HEK293 (cell line): ENCODE data around the gene COMMD3.

Experiments
- CTCF ChIA-PET: fragments of 350-600 bp; formaldehyde crosslinking; extraction: SDS; loops from one replicate; lab custom pipeline; 2021; ENCODE audit warnings: antibody characterized with exemption; lab: Yijun Ruan, JAX
- POLR2A ChIA-PET: fragments of 300-600 bp; formaldehyde crosslinking; extraction: SDS; loops from one replicate; lab custom pipeline; 2020; ENCODE audit warnings: antibody characterized with exemption, inconsistent platforms; lab: Yijun Ruan, JAX
- H3K27ac ChIP-seq: fragments of 200-500 bp; sonication (Bioruptor generic); 2 replicates; pipeline ENCODE4 v1.5.1; 2014; ENCODE audit warnings: low read depth, low read length, control low read depth, inconsistent platforms; ENCODE audit errors: extremely low read depth
- H3K36me3 ChIP-seq, 2 experiments: fragments of 200-500 bp in 1 of 2; sonication (Bioruptor generic) in 1 of 2; 1 replicate in 1 of 2; 2 replicates in 1 of 2; pipeline ENCODE4 v1.5.1; 2014 to 2017; ENCODE audit warnings: inconsistent platforms in 2 of 2, low read length in 2 of 2; ENCODE audit not compliant: control insufficient read depth in 2 of 2, insufficient read depth in 1 of 2
- H3K4me1 ChIP-seq: fragments of 200-500 bp; sonication (Bioruptor generic); 2 replicates; pipeline ENCODE4 v1.5.1; 2014; ENCODE audit warnings: mild to moderate bottlenecking, low read length, inconsistent platforms; ENCODE audit not compliant: control insufficient read depth, insufficient read depth
- H3K4me3 ChIP-seq: 2 replicates; pipeline ENCODE4 v1.5.1; 2011; ENCODE audit warnings: low read depth, mild to moderate bottlenecking, control low read depth, low read length, moderate library complexity
- H3K9me3 ChIP-seq: fragments of 200-500 bp; sonication (Bioruptor generic); 2 replicates; pipeline ENCODE4 v1.5.1; 2014; ENCODE audit warnings: low read depth, low read length, inconsistent platforms; ENCODE audit not compliant: control insufficient read depth, insufficient read depth
- EGR2 ChIP-seq: fragments of 450-650 bp; formaldehyde crosslinking; IDR thresholded peaks from 2 replicates; pipeline ENCODE4 v1.5.1; 2016; ENCODE audit warnings: low read depth, missing biosample characterization, missing genetic modification characterization
- HOXC10 ChIP-seq: sonication (generic); formaldehyde crosslinking; IDR thresholded peaks from 2 replicates; pipeline ENCODE4 v1.8.1; 2023; ENCODE audit warnings: mild to moderate bottlenecking, missing genetic modification reagents
- SCRT1 ChIP-seq: fragments of 450-650 bp; formaldehyde crosslinking; IDR thresholded peaks from 2 replicates; pipeline ENCODE4 v1.5.1; 2016; ENCODE audit warnings: missing biosample characterization, missing genetic modification characterization, borderline replicate concordance
- ZBTB20 ChIP-seq: fragments of 450-650 bp; formaldehyde crosslinking; IDR thresholded peaks from 2 replicates; pipeline ENCODE4 v1.5.1; 2016; ENCODE audit warnings: missing biosample characterization, missing genetic modification characterization
- ZFP3 ChIP-seq: fragments of 450-650 bp; formaldehyde crosslinking; IDR thresholded peaks from 2 replicates; pipeline ENCODE4 v1.5.1; 2016; ENCODE audit warnings: low read depth, missing biosample characterization, missing genetic modification characterization
- ZNF10 ChIP-seq: fragments of 450-650 bp; formaldehyde crosslinking; IDR thresholded peaks from 2 replicates; pipeline ENCODE4 v1.5.1; 2017; ENCODE audit warnings: missing biosample characterization, missing genetic modification characterization
- ZNF133 ChIP-seq: fragments of 450-650 bp; formaldehyde crosslinking; IDR thresholded peaks from 2 replicates; pipeline ENCODE4 v1.5.1; 2016; ENCODE audit warnings: missing biosample characterization, missing genetic modification characterization
- ZNF138 ChIP-seq: fragments of 450-650 bp; formaldehyde crosslinking; IDR thresholded peaks from 2 replicates; pipeline ENCODE4 v1.5.1; 2016; ENCODE audit warnings: missing biosample characterization, missing genetic modification characterization, borderline replicate concordance
- ZNF157 ChIP-seq: fragments of 450-650 bp; formaldehyde crosslinking; IDR thresholded peaks from 2 replicates; pipeline ENCODE4 v1.5.1; 2016; ENCODE audit warnings: missing biosample characterization, missing genetic modification characterization
- ZNF184 ChIP-seq: fragments of 450-650 bp; IDR thresholded peaks from 2 replicates; pipeline ENCODE4 v1.5.1; 2018; ENCODE audit warnings: missing biosample characterization, mild to moderate bottlenecking, missing genetic modification characterization
- ZNF221 ChIP-seq: fragments of 450-650 bp; formaldehyde crosslinking; IDR thresholded peaks from 2 replicates; pipeline ENCODE4 v1.5.1; 2017; ENCODE audit warnings: missing biosample characterization, missing genetic modification characterization, borderline replicate concordance
- ZNF223 ChIP-seq: fragments of 450-650 bp; formaldehyde crosslinking; IDR thresholded peaks from 2 replicates; pipeline ENCODE4 v1.5.1; 2016; ENCODE audit warnings: missing biosample characterization, missing genetic modification characterization
- ZNF274 ChIP-seq, 2 experiments: fragments of 200-500 bp in 1 of 2; fragments of 450-650 bp in 1 of 2; sonication (Bioruptor generic) in 1 of 2; formaldehyde crosslinking in 1 of 2; IDR thresholded peaks; 2 replicates each; pipeline versions ENCODE4 v1.5.1 to v1.6.1; 2014 to 2016; ENCODE audit warnings: borderline replicate concordance in 1 of 2, inconsistent platforms in 1 of 2, low read length in 1 of 2, missing biosample characterization in 1 of 2, missing genetic modification characterization in 1 of 2
- ZNF48 ChIP-seq: fragments of 450-650 bp; formaldehyde crosslinking; IDR thresholded peaks from 2 replicates; pipeline ENCODE4 v1.5.1; 2016; ENCODE audit warnings: missing biosample characterization, missing genetic modification characterization
- ZNF529 ChIP-seq: fragments of 450-650 bp; formaldehyde crosslinking; IDR thresholded peaks from 2 replicates; pipeline ENCODE4 v1.5.1; 2017; ENCODE audit warnings: missing genetic modification characterization, missing biosample characterization; ENCODE audit not compliant: insufficient replicate concordance
- ZNF549 ChIP-seq: fragments of 450-650 bp; IDR thresholded peaks from 2 replicates; pipeline ENCODE4 v1.5.1; 2018; ENCODE audit warnings: missing biosample characterization, missing genetic modification characterization, mild to moderate bottlenecking, inconsistent platforms, moderate library complexity
- ZNF571 ChIP-seq: fragments of 450-650 bp; formaldehyde crosslinking; IDR thresholded peaks from 2 replicates; pipeline ENCODE4 v1.5.0; 2017; ENCODE audit warnings: missing biosample characterization, missing genetic modification characterization
- ZNF626 ChIP-seq: fragments of 450-650 bp; sonication (Bioruptor Pico); formaldehyde crosslinking; IDR thresholded peaks from 2 replicates; pipeline ENCODE4 v1.5.1; 2018; ENCODE audit warnings: missing biosample characterization, missing genetic modification characterization, inconsistent platforms
- ZNF701 ChIP-seq: fragments of 450-650 bp; formaldehyde crosslinking; IDR thresholded peaks from 2 replicates; pipeline ENCODE4 v1.5.1; 2016; ENCODE audit warnings: missing biosample characterization, missing genetic modification characterization
- ZNF768 ChIP-seq: fragments of 450-650 bp; formaldehyde crosslinking; IDR thresholded peaks from 2 replicates; pipeline ENCODE4 v1.5.1; 2018; ENCODE audit warnings: missing biosample characterization, mild to moderate bottlenecking, missing genetic modification characterization
- ZXDB ChIP-seq: fragments of 450-650 bp; formaldehyde crosslinking; IDR thresholded peaks from 2 replicates; pipeline ENCODE4 v1.5.1; 2016; ENCODE audit warnings: missing biosample characterization, missing genetic modification characterization
- TF ChIP-seq, protein P1 (sequence below): fragments of 450-650 bp; formaldehyde crosslinking; IDR thresholded peaks from 2 replicates; pipeline ENCODE4 v1.5.1; 2016; ENCODE audit warnings: missing biosample characterization, missing genetic modification characterization
- TF ChIP-seq, protein P2 (sequence below): fragments of 450-650 bp; formaldehyde crosslinking; IDR thresholded peaks from 2 replicates; pipeline ENCODE4 v1.5.1; 2016; ENCODE audit warnings: missing biosample characterization, missing genetic modification characterization
- TF ChIP-seq, protein P3 (sequence below): fragments of 450-650 bp; formaldehyde crosslinking; IDR thresholded peaks from 2 replicates; pipeline ENCODE4 v1.5.1; 2016; ENCODE audit warnings: missing biosample characterization, missing genetic modification characterization
- TF ChIP-seq, protein P4 (sequence below): fragments of 450-650 bp; formaldehyde crosslinking; IDR thresholded peaks from 2 replicates; pipeline ENCODE4 v1.5.1; 2016; ENCODE audit warnings: missing biosample characterization, missing genetic modification characterization

Gene COMMD3

DNA sequence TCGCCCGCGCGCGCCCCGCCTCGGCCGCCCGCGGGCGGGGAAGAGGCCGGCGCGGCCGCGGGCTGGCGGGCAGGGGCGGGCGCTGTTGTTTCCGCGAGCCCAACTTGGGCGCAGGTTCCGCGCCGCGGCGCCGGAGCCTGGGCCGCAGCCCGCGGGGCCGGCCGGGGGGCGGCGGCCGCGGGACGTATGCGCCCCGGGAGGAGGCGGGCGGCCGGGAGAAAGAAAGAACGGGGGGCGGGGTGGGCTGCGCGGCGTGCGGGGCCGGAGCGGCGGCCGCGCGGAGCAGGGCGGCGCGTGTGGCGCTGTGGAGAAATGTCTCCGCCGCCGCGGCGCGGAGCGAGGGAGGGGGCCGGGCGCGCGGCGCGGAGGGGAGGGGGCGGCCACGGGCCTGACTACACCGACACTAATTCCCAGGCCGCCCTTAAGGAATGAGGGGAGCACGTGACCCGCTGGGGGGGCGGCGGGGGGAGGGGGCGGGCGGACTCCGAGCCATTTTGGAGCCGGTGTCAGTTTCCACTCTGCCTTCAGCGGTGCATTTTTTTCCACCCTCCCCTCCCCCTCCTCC is 4.5 kb downstream of the COMMD3 start, which contains the start of gene BMI1 (continued):
- TF ChIP-seq, protein P1, sequence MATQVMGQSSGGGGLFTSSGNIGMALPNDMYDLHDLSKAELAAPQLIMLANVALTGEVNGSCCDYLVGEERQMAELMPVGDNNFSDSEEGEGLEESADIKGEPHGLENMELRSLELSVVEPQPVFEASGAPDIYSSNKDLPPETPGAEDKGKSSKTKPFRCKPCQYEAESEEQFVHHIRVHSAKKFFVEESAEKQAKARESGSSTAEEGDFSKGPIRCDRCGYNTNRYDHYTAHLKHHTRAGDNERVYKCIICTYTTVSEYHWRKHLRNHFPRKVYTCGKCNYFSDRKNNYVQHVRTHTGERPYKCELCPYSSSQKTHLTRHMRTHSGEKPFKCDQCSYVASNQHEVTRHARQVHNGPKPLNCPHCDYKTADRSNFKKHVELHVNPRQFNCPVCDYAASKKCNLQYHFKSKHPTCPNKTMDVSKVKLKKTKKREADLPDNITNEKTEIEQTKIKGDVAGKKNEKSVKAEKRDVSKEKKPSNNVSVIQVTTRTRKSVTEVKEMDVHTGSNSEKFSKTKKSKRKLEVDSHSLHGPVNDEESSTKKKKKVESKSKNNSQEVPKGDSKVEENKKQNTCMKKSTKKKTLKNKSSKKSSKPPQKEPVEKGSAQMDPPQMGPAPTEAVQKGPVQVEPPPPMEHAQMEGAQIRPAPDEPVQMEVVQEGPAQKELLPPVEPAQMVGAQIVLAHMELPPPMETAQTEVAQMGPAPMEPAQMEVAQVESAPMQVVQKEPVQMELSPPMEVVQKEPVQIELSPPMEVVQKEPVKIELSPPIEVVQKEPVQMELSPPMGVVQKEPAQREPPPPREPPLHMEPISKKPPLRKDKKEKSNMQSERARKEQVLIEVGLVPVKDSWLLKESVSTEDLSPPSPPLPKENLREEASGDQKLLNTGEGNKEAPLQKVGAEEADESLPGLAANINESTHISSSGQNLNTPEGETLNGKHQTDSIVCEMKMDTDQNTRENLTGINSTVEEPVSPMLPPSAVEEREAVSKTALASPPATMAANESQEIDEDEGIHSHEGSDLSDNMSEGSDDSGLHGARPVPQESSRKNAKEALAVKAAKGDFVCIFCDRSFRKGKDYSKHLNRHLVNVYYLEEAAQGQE, result no peak

DNA sequence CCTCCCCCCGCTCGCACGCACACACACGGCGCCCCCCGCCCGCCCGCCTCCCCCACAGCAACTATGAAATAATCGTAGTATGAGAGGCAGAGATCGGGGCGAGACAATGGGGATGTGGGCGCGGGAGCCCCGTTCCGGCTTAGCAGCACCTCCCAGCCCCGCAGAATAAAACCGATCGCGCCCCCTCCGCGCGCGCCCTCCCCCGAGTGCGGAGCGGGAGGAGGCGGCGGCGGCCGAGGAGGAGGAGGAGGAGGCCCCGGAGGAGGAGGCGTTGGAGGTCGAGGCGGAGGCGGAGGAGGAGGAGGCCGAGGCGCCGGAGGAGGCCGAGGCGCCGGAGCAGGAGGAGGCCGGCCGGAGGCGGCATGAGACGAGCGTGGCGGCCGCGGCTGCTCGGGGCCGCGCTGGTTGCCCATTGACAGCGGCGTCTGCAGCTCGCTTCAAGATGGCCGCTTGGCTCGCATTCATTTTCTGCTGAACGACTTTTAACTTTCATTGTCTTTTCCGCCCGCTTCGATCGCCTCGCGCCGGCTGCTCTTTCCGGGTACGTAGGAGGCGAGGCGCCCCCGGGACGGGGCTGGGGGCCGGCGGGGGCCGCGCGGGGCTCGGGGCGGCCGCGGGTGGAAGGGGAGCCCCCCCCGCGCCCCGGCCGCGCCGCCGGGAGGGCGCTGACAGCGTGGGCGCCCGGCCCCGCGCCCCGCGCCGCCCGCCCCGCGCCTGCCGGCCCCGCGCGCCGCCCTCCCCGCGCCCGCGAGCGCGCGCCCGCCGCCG is 5.2 kb downstream of the COMMD3 start:
- peak overlapping the region; percentile 98 for H3K27ac ChIP-seq
- ChIA-PET CTCF (interaction anchor here (1.0 kb wide), 1 partner anchor 108 kb away, joined by 5 read pairs; no protein-coding TSS in a partner anchor), POLR2A (no interaction called here)
- TF ChIP-seq ZNF571 (tag by site-specific recombination), result no peak
- TF ChIP-seq, protein P2, sequence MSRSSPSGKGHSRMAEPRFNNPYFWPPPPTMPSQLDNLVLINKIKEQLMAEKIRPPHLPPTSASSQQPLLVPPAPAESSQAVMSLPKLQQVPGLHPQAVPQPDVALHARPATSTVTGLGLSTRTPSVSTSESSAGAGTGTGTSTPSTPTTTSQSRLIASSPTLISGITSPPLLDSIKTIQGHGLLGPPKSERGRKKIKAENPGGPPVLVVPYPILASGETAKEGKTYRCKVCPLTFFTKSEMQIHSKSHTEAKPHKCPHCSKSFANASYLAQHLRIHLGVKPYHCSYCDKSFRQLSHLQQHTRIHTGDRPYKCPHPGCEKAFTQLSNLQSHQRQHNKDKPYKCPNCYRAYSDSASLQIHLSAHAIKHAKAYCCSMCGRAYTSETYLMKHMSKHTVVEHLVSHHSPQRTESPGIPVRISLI (tag by site-specific recombination), result no peak
- no peak for TF ChIP-seq ZNF48 (tag by site-specific recombination)
- TF ChIP-seq ZNF701 (tag by site-specific recombination), result no peak
- TF ChIP-seq ZNF223 (tag by site-specific recombination), result no peak
- TF ChIP-seq ZNF157 (tag by site-specific recombination), result no peak
- no peak for TF ChIP-seq ZNF626 (tag by site-specific recombination)
- TF ChIP-seq ZXDB (tag by site-specific recombination), result peak; percentile 79
- TF ChIP-seq ZBTB20 (tag by site-specific recombination), result peak; percentile 70
- 0 out of 2 replicates have a peak, but pooled peaks have one; percentile 11 for TF ChIP-seq ZFP3
- TF ChIP-seq, protein P3, sequence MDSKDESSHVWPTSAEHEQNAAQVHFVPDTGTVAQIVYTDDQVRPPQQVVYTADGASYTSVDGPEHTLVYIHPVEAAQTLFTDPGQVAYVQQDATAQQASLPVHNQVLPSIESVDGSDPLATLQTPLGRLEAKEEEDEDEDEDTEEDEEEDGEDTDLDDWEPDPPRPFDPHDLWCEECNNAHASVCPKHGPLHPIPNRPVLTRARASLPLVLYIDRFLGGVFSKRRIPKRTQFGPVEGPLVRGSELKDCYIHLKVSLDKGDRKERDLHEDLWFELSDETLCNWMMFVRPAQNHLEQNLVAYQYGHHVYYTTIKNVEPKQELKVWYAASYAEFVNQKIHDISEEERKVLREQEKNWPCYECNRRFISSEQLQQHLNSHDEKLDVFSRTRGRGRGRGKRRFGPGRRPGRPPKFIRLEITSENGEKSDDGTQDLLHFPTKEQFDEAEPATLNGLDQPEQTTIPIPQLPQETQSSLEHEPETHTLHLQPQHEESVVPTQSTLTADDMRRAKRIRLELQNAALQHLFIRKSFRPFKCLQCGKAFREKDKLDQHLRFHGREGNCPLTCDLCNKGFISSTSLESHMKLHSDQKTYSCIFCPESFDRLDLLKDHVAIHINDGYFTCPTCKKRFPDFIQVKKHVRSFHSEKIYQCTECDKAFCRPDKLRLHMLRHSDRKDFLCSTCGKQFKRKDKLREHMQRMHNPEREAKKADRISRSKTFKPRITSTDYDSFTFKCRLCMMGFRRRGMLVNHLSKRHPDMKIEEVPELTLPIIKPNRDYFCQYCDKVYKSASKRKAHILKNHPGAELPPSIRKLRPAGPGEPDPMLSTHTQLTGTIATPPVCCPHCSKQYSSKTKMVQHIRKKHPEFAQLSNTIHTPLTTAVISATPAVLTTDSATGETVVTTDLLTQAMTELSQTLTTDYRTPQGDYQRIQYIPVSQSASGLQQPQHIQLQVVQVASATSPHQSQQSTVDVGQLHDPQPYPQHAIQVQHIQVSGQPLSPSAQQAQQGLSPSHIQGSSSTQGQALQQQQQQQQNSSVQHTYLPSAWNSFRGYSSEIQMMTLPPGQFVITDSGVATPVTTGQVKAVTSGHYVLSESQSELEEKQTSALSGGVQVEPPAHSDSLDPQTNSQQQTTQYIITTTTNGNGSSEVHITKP (tag by site-specific recombination), result no peak
- TF ChIP-seq ZNF529 (tag by site-specific recombination), result no peak
- TF ChIP-seq SCRT1 (tag by site-specific recombination), result no peak
- no peak for TF ChIP-seq ZNF221 (tag by site-specific recombination)
- TF ChIP-seq, protein P4, sequence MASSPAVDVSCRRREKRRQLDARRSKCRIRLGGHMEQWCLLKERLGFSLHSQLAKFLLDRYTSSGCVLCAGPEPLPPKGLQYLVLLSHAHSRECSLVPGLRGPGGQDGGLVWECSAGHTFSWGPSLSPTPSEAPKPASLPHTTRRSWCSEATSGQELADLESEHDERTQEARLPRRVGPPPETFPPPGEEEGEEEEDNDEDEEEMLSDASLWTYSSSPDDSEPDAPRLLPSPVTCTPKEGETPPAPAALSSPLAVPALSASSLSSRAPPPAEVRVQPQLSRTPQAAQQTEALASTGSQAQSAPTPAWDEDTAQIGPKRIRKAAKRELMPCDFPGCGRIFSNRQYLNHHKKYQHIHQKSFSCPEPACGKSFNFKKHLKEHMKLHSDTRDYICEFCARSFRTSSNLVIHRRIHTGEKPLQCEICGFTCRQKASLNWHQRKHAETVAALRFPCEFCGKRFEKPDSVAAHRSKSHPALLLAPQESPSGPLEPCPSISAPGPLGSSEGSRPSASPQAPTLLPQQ, result peak; percentile 69
- no peak for TF ChIP-seq ZNF549 (tag by site-specific recombination)
- 0 out of 2 replicates have a peak, but pooled peaks have one; percentile 30 for TF ChIP-seq ZNF768 (tag by site-specific recombination)
- TF ChIP-seq ZNF10 (tag by site-specific recombination), result peak; percentile 57; the same call in 1 of the 2 replicates
- TF ChIP-seq ZNF274 (IDR thresholded peaks at IDR 0.05; ENCODE audit: low read length), result no peak
- TF ChIP-seq ZNF274 (tag by site-specific recombination; IDR thresholded peaks at IDR 0.05; ENCODE audit: borderline replicate concordance), result no peak
- peak; percentile 96 for TF ChIP-seq EGR2 (tag by site-specific recombination)
- TF ChIP-seq HOXC10 (CRISPR knock-in tag), result no peak
- TF ChIP-seq ZNF184 (tag by site-specific recombination), result 0 out of 2 replicates have a peak, but pooled peaks have one; percentile 31
- no peak for TF ChIP-seq ZNF138 (tag by site-specific recombination)
- no peak for TF ChIP-seq ZNF133 (tag by site-specific recombination)

More for the DNA sequence above, 5.2 kb downstream of the COMMD3 start:
- H3K36me3 ChIP-seq, result peaks cover 0 to 2% of the 10 kb centered on the region in 2 experiments; a peak in 1 of 3 replicates
- peaks cover 24% of the 10 kb centered on the region for H3K4me1 ChIP-seq
- no peaks in the 10 kb centered on the region for H3K9me3 ChIP-seq
- peak overlapping the region; percentile 81 for H3K4me3 ChIP-seq
